ENCODE data around the gene PRPSAP1. TPM values are rescaled to one million over a fixed set of nuclear protein-coding genes. Genes with fewer than 3 reads are reported as not detected.

The PRPSAP1 gene
- total RNA-seq, 2 experiments from 2014 or later = 53.3 to 111 TPM

DNA sequence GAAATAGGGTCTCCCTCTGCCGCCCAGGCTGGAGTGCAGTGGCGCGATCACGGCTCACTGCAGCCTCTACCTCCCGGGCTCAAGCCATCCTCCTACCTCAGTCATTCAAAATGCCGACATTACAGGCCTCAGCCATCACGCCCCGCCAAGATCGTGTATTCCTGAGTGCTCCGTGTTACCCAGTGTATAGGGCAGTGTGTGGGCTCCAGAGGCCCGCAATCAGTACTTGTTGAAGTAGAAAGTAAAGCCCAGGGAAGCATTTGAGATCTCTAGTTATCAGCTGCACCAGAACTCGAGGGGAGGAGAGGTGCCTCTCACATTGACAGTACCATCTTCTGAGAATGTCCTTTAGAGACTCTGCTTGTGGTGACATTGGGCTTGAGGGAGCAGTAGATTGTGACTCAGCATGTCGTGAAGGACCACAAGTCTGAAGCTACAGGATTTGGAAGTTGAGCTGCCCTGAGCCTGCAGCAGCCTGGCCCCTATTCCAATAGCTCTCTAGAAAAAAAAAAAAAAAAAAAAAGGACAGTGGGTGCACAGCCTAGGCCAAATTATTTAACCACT, 1.1 kb upstream of the PRPSAP1 start:
- Histone ChIP-seq H3K4me2 (ENCODE audit: low read length) (peak overlapping the region; percentile 99), H3K9me3 (ENCODE audit: low read length) (no peaks in the 10 kb centered on the region), H2AFZ (ENCODE audit: low read length) (peak overlapping the region; percentile 96), H3K4me3 (ENCODE audit: low read depth, low read length, poor library complexity, severe bottlenecking) (peak overlapping the region; percentile 91), H3K27ac (ENCODE audit: low read depth, low read length, poor library complexity, severe bottlenecking) (peak overlapping the region; percentile 78), H3K4me1 (ENCODE audit: insufficient read depth, low read length, poor library complexity, severe bottlenecking) (peaks cover 43% of the 10 kb centered on the region), H3K79me2 (ENCODE audit: insufficient read depth, low read depth, low read length) (peaks cover 27% of the 10 kb centered on the region), H4K20me1 (ENCODE audit: insufficient read depth, low read length) (no peaks in the 10 kb centered on the region), H3K9me2 (ENCODE audit: insufficient read depth, low read length) (no peaks in the 10 kb centered on the region), H3K36me3 (ENCODE audit: insufficient read depth, low read length) (peaks cover 8% of the 10 kb centered on the region; the same call in 1 of the 2 replicates)
- CTCF ChIA-PET (ENCODE audit: unreplicated experiment) = interaction anchor here (0.7 kb wide), 1 partner anchor 15 kb away, joined by 3 read pairs; no protein-coding TSS in a partner anchor
- POLR2A ChIA-PET = interaction anchor here (0.6 to 1.7 kb wide), 11 partner anchors 9 to 839 kb away, joined by 3 to 8 read pairs (median 4); no protein-coding TSS in a partner anchor
- TF ChIP-seq EZH2phosphoT487 (IDR thresholded peaks at IDR 0.05; ENCODE audit: borderline replicate concordance, low read depth, low read length) = no peak
- no peak for TF ChIP-seq CTCF (conservative IDR thresholded peaks at IDR 0.05; ENCODE audit: low read length)
- no TSS peak for BruUV-seq (replicated peaks)
- peak; percentile 50 for DNase-seq (ENCODE audit: low spot score)
- intact Hi-C loops (cut with micrococcal nuclease; ENCODE audit: unreplicated experiment) = loop anchor here (1.0 kb wide), 1 partner anchor 283 kb away; the partner anchor contains the start of gene SRP68

- TF ChIP-seq EZH2phosphoT487 (IDR thresholded peaks at IDR 0.05; ENCODE audit: borderline replicate concordance, low read depth, low read length) = no peak
- TF ChIP-seq CTCF (conservative IDR thresholded peaks at IDR 0.05; ENCODE audit: low read length) = peak; percentile 31; the same call in 1 of the 2 replicates
- CTCF ChIA-PET (ENCODE audit: unreplicated experiment) = interaction anchor here (0.6 to 1.5 kb wide), 4 partner anchors 13 to 307 kb away, joined by 3 to 5 read pairs (median 3); no protein-coding TSS in a partner anchor
- peak overlapping the region; percentile 96 for H2AFZ ChIP-seq (ENCODE audit: low read length)
- BruUV-seq (replicated peaks) = TSS peak; percentile 99
- peak overlapping the region; percentile 78 for H3K27ac ChIP-seq (ENCODE audit: low read depth, low read length, poor library complexity, severe bottlenecking)
- POLR2A ChIA-PET = interaction anchor here (0.6 to 2.7 kb wide), 17 partner anchors 8 to 309 kb away, joined by 3 to 9 read pairs (median 4); no protein-coding TSS in a partner anchor
- peak overlapping the region; percentile 91 for H3K4me3 ChIP-seq (ENCODE audit: low read depth, low read length, poor library complexity, severe bottlenecking)
- peaks cover 43% of the 10 kb centered on the region for H3K4me1 ChIP-seq (ENCODE audit: insufficient read depth, low read length, poor library complexity, severe bottlenecking)
- DNase-seq (ENCODE audit: low spot score) = no peak
- no peaks in the 10 kb centered on the region for H3K9me2 ChIP-seq (ENCODE audit: insufficient read depth, low read length)
- no peaks in the 10 kb centered on the region for H4K20me1 ChIP-seq (ENCODE audit: insufficient read depth, low read length)
- peaks cover 8% of the 10 kb centered on the region; the same call in 1 of the 2 replicates for H3K36me3 ChIP-seq (ENCODE audit: insufficient read depth, low read length)
- H3K9me3 ChIP-seq (ENCODE audit: low read length) = no peaks in the 10 kb centered on the region
- intact Hi-C loops (cut with micrococcal nuclease; ENCODE audit: unreplicated experiment) = loop anchor here (1.0 kb wide), 1 partner anchor 282 kb away; the partner anchor contains the start of gene SRP68
- peak overlapping the region; percentile 99 for H3K4me2 ChIP-seq (ENCODE audit: low read length)
- H3K79me2 ChIP-seq (ENCODE audit: insufficient read depth, low read depth, low read length) = peaks cover 27% of the 10 kb centered on the region
These were observed 607 bp upstream of the PRPSAP1 start for GRCh38 chr17:76354317-76354729.
